ENCODE data around the gene KCNC1. TPM values are rescaled to one million over a fixed set of nuclear protein-coding genes. Genes with fewer than 3 reads are reported as not detected.
A peak's percentile ranks its signal among the peaks of the same experiment; 100 is the strongest.

Gene KCNC1
- total and polyA plus RNA-seq, 9 donors, result 0.02 to 0.18 (median 0.03) TPM; not detected in 5

- TF ChIP-seq POLR2A (IDR thresholded peaks at IDR 0.05) (no peak), CTCF (IDR thresholded peaks at IDR 0.05) (no peak), EP300 (IDR thresholded peaks at IDR 0.05) (no peak)
- no peak overlapping the region for H3K4me3 ChIP-seq
- intact Hi-C loops (cut with DNase I), result no loop called here
- H3K27ac ChIP-seq, result no peak overlapping the region
- no peaks in the 10 kb centered on the region for H3K27me3 ChIP-seq
- H3K4me1 ChIP-seq (ENCODE audit: insufficient read depth), result no peaks in the 10 kb centered on the region
- WGBS, 3 donors, result 76 to 87% (median 85%) methylated on average over 8 of the region's 8 CpGs
- H3K9me3 ChIP-seq, result no peaks in the 10 kb centered on the region
- no peaks in the 10 kb centered on the region for H3K36me3 ChIP-seq
- DNase-seq, result peak in 1 of 5 donors; percentile 4
Measured at GRCh38 chr11:17748044-17748443, 13.5 kb downstream of the KCNC1 start.

- Histone ChIP-seq H3K9me3 (no peaks in the 10 kb centered on the region), H3K27me3 (no peaks in the 10 kb centered on the region), H3K36me3 (no peaks in the 10 kb centered on the region), H3K4me3 (no peak overlapping the region), H3K27ac (no peak overlapping the region), H3K4me1 (ENCODE audit: insufficient read depth) (no peaks in the 10 kb centered on the region)
- intact Hi-C loops (cut with DNase I), result no loop called here
- 75 to 79% (median 78%) methylated on average over 18 to 19 of the region's 19 CpGs for WGBS, 3 donors
- DNase-seq, result peak in 1 of 5 donors; percentile 14
- TF ChIP-seq POLR2A (IDR thresholded peaks at IDR 0.05), result no peak
- TF ChIP-seq EP300 (IDR thresholded peaks at IDR 0.05), result no peak
- TF ChIP-seq CTCF (IDR thresholded peaks at IDR 0.05), result no peak
Measured at GRCh38 chr11:17748761-17749721, 14.5 kb downstream of the KCNC1 start.

GRCh38 chr11:17750013-17750800 is 15.6 kb downstream of the KCNC1 start:
- TF ChIP-seq CTCF (IDR thresholded peaks at IDR 0.05) (no peak), EP300 (IDR thresholded peaks at IDR 0.05) (no peak), POLR2A (IDR thresholded peaks at IDR 0.05) (no peak)
- Histone ChIP-seq H3K27ac (no peak overlapping the region), H3K4me1 (ENCODE audit: insufficient read depth) (no peaks in the 10 kb centered on the region), H3K36me3 (no peaks in the 10 kb centered on the region), H3K9me3 (no peaks in the 10 kb centered on the region), H3K27me3 (no peaks in the 10 kb centered on the region), H3K4me3 (no peak overlapping the region)
- WGBS, 3 donors, result 58 to 69% (median 59%) methylated on average over 13 of the region's 13 CpGs
- intact Hi-C loops (cut with DNase I), result no loop called here
- peak in 1 of 5 donors; percentile 11 for DNase-seq

- no peaks in the 10 kb centered on the region for H3K36me3 ChIP-seq
- H3K4me3 ChIP-seq, result no peak overlapping the region
- intact Hi-C loops (cut with DNase I), result no loop called here
- no peaks in the 10 kb centered on the region for H3K4me1 ChIP-seq (ENCODE audit: insufficient read depth)
- no peak for TF ChIP-seq POLR2A (IDR thresholded peaks at IDR 0.05)
- TF ChIP-seq EP300 (IDR thresholded peaks at IDR 0.05), result no peak
- TF ChIP-seq CTCF (IDR thresholded peaks at IDR 0.05), result no peak
- H3K9me3 ChIP-seq, result no peaks in the 10 kb centered on the region
- H3K27me3 ChIP-seq, result no peaks in the 10 kb centered on the region
- no peak overlapping the region for H3K27ac ChIP-seq
- WGBS, 3 donors, result 78 to 84% (median 81%) methylated on average over 2 of the region's 2 CpGs
- no peak for DNase-seq
Measured at GRCh38 chr11:17750801-17751165, 16.2 kb downstream of the KCNC1 start.
